ENCODE data around the gene SPDL1. TPM values are rescaled to one million over a fixed set of nuclear protein-coding genes. Genes with fewer than 3 reads are reported as not detected.

SPDL1 gene
- total and polyA plus RNA-seq, 2 of the 8 experiments (the other 6 are each of a cell fraction or from before 2014, with no cell fraction given): 16.9 to 44.5 TPM

DNA sequence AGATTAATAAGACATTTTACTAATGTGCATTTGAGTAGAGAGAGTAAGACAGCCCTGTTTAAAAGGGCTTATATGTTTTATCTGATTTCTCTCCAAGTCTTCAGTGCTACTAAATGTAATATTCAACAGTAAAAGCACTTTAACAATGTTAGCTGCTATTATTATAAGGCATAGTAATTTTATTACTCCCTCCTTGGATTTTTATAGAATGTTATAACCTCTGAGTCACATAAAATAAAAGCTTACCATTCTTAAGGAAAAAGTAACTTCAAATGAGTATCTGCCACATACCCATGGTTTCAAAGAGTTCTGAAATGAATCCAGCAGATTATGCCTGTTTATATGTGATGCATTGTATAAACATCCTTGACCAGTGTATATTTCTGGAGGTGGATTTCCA lies 19.0 kb downstream of the SPDL1 start (continued):
- TF ChIP-seq, protein P1, sequence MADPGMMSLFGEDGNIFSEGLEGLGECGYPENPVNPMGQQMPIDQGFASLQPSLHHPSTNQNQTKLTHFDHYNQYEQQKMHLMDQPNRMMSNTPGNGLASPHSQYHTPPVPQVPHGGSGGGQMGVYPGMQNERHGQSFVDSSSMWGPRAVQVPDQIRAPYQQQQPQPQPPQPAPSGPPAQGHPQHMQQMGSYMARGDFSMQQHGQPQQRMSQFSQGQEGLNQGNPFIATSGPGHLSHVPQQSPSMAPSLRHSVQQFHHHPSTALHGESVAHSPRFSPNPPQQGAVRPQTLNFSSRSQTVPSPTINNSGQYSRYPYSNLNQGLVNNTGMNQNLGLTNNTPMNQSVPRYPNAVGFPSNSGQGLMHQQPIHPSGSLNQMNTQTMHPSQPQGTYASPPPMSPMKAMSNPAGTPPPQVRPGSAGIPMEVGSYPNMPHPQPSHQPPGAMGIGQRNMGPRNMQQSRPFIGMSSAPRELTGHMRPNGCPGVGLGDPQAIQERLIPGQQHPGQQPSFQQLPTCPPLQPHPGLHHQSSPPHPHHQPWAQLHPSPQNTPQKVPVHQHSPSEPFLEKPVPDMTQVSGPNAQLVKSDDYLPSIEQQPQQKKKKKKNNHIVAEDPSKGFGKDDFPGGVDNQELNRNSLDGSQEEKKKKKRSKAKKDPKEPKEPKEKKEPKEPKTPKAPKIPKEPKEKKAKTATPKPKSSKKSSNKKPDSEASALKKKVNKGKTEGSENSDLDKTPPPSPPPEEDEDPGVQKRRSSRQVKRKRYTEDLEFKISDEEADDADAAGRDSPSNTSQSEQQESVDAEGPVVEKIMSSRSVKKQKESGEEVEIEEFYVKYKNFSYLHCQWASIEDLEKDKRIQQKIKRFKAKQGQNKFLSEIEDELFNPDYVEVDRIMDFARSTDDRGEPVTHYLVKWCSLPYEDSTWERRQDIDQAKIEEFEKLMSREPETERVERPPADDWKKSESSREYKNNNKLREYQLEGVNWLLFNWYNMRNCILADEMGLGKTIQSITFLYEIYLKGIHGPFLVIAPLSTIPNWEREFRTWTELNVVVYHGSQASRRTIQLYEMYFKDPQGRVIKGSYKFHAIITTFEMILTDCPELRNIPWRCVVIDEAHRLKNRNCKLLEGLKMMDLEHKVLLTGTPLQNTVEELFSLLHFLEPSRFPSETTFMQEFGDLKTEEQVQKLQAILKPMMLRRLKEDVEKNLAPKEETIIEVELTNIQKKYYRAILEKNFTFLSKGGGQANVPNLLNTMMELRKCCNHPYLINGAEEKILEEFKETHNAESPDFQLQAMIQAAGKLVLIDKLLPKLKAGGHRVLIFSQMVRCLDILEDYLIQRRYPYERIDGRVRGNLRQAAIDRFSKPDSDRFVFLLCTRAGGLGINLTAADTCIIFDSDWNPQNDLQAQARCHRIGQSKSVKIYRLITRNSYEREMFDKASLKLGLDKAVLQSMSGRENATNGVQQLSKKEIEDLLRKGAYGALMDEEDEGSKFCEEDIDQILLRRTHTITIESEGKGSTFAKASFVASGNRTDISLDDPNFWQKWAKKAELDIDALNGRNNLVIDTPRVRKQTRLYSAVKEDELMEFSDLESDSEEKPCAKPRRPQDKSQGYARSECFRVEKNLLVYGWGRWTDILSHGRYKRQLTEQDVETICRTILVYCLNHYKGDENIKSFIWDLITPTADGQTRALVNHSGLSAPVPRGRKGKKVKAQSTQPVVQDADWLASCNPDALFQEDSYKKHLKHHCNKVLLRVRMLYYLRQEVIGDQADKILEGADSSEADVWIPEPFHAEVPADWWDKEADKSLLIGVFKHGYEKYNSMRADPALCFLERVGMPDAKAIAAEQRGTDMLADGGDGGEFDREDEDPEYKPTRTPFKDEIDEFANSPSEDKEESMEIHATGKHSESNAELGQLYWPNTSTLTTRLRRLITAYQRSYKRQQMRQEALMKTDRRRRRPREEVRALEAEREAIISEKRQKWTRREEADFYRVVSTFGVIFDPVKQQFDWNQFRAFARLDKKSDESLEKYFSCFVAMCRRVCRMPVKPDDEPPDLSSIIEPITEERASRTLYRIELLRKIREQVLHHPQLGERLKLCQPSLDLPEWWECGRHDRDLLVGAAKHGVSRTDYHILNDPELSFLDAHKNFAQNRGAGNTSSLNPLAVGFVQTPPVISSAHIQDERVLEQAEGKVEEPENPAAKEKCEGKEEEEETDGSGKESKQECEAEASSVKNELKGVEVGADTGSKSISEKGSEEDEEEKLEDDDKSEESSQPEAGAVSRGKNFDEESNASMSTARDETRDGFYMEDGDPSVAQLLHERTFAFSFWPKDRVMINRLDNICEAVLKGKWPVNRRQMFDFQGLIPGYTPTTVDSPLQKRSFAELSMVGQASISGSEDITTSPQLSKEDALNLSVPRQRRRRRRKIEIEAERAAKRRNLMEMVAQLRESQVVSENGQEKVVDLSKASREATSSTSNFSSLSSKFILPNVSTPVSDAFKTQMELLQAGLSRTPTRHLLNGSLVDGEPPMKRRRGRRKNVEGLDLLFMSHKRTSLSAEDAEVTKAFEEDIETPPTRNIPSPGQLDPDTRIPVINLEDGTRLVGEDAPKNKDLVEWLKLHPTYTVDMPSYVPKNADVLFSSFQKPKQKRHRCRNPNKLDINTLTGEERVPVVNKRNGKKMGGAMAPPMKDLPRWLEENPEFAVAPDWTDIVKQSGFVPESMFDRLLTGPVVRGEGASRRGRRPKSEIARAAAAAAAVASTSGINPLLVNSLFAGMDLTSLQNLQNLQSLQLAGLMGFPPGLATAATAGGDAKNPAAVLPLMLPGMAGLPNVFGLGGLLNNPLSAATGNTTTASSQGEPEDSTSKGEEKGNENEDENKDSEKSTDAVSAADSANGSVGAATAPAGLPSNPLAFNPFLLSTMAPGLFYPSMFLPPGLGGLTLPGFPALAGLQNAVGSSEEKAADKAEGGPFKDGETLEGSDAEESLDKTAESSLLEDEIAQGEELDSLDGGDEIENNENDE (IDR thresholded peaks at IDR 0.05; ENCODE audit: insufficient replicate concordance, low read length): no peak
